Stimulated activated naive CD8-positive, alpha-beta T cell treated with anti-CD3 and anti-CD28 coated beads, Interleukin-15, Interleukin-2, amounts not matched to agents 100 ng/mL and 50 ng/mL, for 24 hours (primary cell): ENCODE results near the gene PDE6C.

ENCODE experiments used
- H3K27ac Mint-ChIP-seq: one replicate; pipeline ENCODE4 v1.8.0; 2021; ENCODE audit warnings: mild to moderate bottlenecking, mixed read lengths
- H3K27me3 Mint-ChIP-seq: one replicate; pipeline ENCODE4 v1.8.0; 2021; ENCODE audit warnings: mixed read lengths
- H3K36me3 Mint-ChIP-seq: one replicate; pipeline ENCODE4 v1.8.0; 2021; ENCODE audit warnings: low read depth, mixed read lengths
- H3K4me1 Mint-ChIP-seq: one replicate; pipeline ENCODE4 v1.8.0; 2021; ENCODE audit warnings: low read depth, mixed read lengths
- H3K4me3 Mint-ChIP-seq: one replicate; pipeline ENCODE4 v1.8.0; 2021; ENCODE audit warnings: mild to moderate bottlenecking, mixed read lengths
- H3K9me3 Mint-ChIP-seq: one replicate; pipeline ENCODE4 v1.8.0; 2021; ENCODE audit warnings: mixed read lengths

PDE6C gene

DNA sequence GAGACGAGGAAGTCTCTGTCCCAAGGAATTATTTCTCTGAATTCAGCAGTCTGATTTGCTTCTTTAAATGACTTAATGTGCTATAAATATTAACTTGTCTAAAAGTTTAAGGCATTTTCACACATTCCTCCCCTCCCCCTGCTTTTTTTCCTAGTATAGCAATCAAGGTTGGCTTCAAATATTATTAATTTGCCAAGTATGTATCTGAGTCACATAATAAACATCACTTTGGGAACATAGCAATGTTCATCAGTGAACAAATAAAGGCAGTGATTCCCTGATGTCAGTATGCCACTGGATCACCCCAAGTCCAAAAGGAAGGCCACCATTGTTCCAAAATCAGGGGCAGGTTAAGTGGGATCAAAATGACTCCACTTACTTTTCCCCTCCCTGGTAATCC lies 40.5 kb downstream of the PDE6C start:
- Mint-ChIP-seq H3K4me1 (no peaks in the 10 kb centered on the region), H3K27me3 (peaks cover 5% of the 10 kb centered on the region), H3K9me3 (no peaks in the 10 kb centered on the region), H3K4me3 (no peak overlapping the region), H3K36me3 (no peaks in the 10 kb centered on the region), H3K27ac (no peak overlapping the region)

DNA sequence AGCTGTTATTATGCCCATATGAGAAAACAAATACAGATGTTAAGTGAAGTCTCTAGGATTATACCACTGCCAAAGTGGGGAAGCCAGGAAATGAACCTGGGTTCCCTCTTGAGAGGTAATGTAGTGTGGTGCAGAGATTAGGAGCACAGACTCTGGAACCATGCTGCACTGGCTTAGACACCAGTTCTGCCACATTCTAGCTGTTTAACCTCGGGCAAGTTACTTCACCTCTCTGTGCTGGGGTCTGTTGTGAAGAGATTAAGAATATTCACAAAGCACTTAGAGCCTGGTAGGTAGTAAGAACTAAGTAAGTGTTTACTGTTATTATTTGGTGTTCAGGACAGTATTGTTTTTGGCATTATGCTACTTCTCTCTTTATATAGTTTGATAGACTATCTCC lies 41.9 kb downstream of the PDE6C start:
- no peaks in the 10 kb centered on the region for H3K4me1 Mint-ChIP-seq
- H3K27me3 Mint-ChIP-seq, result peaks cover 5% of the 10 kb centered on the region
- H3K9me3 Mint-ChIP-seq, result no peaks in the 10 kb centered on the region
- H3K36me3 Mint-ChIP-seq, result peaks cover under 1% of the 10 kb centered on the region
- H3K4me3 Mint-ChIP-seq, result no peak overlapping the region
- H3K27ac Mint-ChIP-seq, result no peak overlapping the region

DNA sequence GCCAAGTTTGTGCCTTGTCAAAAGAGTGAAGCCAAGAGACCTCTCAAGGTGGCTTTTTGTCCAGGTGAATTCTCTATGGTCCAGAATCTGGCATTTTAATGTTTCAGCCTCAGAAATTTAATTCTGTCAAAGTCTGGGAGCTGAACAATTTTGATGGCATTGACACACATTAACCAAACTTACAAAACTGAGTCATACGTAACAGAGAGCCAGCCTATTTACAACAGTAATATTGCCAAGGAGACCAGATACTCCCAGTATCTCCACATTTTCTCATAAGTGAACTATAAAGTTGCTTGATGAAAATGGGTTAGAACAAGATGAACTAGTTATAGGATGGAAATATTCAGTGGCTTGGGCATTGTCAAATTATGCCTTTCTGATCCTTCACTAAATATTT lies 43.8 kb downstream of the PDE6C start:
- no peaks in the 10 kb centered on the region for H3K4me1 Mint-ChIP-seq
- H3K27ac Mint-ChIP-seq, result no peak overlapping the region
- H3K4me3 Mint-ChIP-seq, result no peak overlapping the region
- H3K27me3 Mint-ChIP-seq, result peaks cover 2% of the 10 kb centered on the region
- H3K9me3 Mint-ChIP-seq, result no peaks in the 10 kb centered on the region
- H3K36me3 Mint-ChIP-seq, result peaks cover 17% of the 10 kb centered on the region

DNA sequence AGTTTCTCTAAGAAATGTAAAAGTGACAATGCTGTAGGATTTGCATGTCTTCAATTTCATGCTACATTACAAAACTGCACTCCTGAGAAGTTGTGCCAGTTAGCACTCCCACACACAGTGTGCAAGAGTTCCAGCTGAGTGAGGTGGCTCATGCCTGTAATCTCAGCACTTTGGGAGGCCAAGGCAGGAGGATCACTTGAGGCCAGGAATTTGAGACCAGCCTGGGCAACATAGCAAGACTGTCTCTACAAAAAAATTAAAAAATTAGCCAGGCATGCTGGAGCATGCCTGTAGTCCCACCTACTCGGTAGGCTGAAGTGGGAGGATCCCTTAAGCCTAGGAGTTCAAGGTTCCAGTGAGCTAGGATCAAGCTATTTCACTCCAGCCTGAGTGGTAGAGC lies 45.4 kb downstream of the PDE6C start:
- Mint-ChIP-seq H3K4me1 (no peaks in the 10 kb centered on the region), H3K36me3 (peaks cover 19% of the 10 kb centered on the region), H3K9me3 (no peaks in the 10 kb centered on the region), H3K27me3 (no peaks in the 10 kb centered on the region), H3K4me3 (no peak overlapping the region), H3K27ac (no peak overlapping the region)

DNA sequence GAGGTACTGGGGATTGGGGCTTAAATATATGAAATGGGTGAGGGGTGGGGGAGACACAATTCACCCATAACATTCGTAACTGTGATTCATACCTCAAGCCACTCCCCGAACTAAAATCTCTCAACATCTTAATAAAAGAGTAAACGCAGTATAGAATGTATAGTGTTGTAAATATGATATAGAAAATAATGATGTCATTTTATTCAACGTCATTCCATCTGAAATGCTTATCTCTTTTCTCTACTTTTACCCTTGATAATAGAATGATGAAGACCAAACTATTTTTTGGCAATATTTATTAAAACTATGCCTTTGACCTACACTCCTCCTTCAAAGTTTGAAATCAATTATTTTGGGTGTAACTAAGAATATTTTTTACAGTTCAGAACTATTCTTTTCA lies 53.7 kb downstream of the PDE6C start:
- Mint-ChIP-seq H3K4me1 (no peaks in the 10 kb centered on the region), H3K36me3 (peaks cover 49% of the 10 kb centered on the region), H3K4me3 (no peak overlapping the region), H3K27ac (no peak overlapping the region), H3K9me3 (no peaks in the 10 kb centered on the region), H3K27me3 (no peaks in the 10 kb centered on the region)

DNA sequence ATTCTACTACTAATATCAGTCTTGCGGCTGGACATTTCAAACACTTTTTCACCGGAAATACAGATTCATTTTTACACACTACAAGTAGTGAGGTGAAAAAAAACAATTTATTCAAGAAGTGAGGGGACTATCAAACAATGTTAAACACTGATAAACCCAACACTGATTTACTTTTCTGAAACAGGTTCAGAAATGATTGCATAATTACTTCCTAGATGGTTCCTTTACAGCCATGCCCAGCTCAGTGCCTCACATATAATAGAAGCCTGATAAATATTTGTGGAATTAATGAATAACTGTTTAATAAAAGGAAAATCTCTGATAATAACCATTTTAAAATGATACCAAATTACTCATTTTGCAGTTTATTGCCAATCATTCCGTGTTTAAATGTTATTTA lies 55.5 kb downstream of the PDE6C start:
- Mint-ChIP-seq H3K27me3 (no peaks in the 10 kb centered on the region), H3K4me3 (no peak overlapping the region), H3K9me3 (no peaks in the 10 kb centered on the region), H3K27ac (no peak overlapping the region), H3K4me1 (no peaks in the 10 kb centered on the region), H3K36me3 (peaks cover 51% of the 10 kb centered on the region)

DNA sequence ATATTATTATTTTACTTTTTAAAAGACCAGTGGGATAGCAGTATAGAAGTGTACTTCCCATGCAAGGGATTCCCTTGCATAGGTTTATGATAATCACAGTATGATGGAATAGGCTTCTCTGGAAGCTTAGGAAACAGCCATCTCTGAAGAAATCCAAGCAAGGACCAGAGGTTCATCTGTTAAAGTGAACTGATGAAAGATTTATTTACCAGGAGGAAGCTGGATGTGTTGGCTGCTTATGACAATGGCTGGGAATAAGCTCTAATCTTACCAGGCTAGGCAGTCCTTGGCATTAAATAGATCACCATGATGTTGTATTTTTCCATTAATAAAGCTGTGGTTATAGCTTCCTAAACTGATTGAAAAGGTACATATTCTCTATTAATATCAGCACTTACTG lies 58.0 kb downstream of the PDE6C start:
- no peak overlapping the region for H3K27ac Mint-ChIP-seq
- H3K4me3 Mint-ChIP-seq, result no peak overlapping the region
- no peaks in the 10 kb centered on the region for H3K27me3 Mint-ChIP-seq
- no peaks in the 10 kb centered on the region for H3K4me1 Mint-ChIP-seq
- H3K36me3 Mint-ChIP-seq, result peaks cover 61% of the 10 kb centered on the region
- H3K9me3 Mint-ChIP-seq, result no peaks in the 10 kb centered on the region

DNA sequence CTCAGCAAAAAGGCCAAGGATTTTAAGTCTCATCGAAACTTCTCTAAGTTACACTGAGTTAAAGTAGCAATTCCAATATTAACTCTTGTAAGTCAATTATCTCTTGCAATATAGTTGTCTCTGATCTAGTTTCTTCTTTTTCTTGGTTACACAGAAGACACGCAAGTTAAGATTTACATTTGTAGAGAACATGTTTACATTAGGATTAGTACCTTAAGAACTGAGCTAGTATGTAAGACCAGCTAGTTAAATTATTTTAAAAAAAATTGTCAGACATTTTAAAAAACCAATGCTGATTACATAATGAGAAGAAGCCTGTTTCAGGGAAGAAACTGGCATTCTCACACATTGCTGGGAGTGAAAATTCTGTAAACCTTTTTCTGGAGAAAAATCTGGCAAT lies 58.7 kb downstream of the PDE6C start:
- no peak overlapping the region for H3K4me3 Mint-ChIP-seq
- H3K36me3 Mint-ChIP-seq, result peaks cover 65% of the 10 kb centered on the region
- no peaks in the 10 kb centered on the region for H3K9me3 Mint-ChIP-seq
- no peaks in the 10 kb centered on the region for H3K4me1 Mint-ChIP-seq
- no peaks in the 10 kb centered on the region for H3K27me3 Mint-ChIP-seq
- H3K27ac Mint-ChIP-seq, result no peak overlapping the region

DNA sequence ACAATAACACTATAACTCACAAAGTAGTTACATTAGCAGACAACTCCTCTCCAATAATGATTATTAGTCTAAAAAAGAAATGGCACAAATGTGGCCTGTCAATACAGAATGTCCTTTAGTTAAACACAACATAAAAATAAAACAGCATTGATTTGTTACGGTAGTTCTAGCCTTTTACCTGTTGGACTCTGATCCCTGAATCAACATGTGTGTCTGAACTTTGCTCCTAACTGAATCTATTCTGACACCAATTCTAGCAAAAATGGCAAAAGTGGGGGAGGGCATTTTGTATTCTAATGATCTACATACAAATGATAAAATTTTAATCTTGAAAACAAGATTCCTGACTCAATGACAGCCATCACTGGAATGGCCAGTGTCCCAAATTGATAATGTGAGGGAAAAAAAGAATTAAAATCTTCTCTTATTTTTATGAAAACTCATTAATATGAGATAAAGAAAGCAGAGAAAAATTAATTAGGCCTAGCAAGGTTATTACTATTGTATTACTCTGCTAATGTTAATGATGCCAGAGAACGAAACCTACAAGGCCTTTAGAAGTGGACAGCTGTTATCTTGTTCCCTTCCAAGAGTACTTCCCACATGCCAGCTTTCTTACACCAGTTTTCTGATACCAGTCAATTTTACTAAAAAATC lies 59.8 kb downstream of the PDE6C start:
- Mint-ChIP-seq H3K36me3 (peaks cover 66% of the 10 kb centered on the region), H3K9me3 (no peaks in the 10 kb centered on the region), H3K4me3 (no peak overlapping the region), H3K27ac (no peak overlapping the region), H3K4me1 (no peaks in the 10 kb centered on the region), H3K27me3 (no peaks in the 10 kb centered on the region)

DNA sequence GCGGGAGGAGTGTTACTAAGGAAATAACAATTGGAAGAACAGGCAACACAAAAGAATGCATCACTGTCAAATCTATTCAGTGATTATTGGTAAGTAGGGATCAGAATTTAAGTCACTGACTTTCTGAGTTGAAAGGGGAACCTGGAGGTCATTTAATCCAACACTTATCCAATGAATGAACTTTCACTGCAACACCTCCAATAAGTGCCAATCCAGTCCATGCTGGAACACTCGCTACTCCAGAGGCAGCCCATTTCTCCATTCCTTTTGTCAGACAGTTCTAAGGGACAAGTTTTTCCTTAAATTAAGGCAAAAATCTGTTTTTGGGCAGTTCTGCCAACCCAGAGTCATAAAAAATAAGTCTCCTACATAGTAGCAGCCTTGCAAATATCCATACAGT lies 60.6 kb downstream of the PDE6C start:
- no peaks in the 10 kb centered on the region for H3K27me3 Mint-ChIP-seq
- H3K4me3 Mint-ChIP-seq, result no peak overlapping the region
- H3K4me1 Mint-ChIP-seq, result no peaks in the 10 kb centered on the region
- peaks cover 66% of the 10 kb centered on the region for H3K36me3 Mint-ChIP-seq
- H3K9me3 Mint-ChIP-seq, result no peaks in the 10 kb centered on the region
- no peak overlapping the region for H3K27ac Mint-ChIP-seq

DNA sequence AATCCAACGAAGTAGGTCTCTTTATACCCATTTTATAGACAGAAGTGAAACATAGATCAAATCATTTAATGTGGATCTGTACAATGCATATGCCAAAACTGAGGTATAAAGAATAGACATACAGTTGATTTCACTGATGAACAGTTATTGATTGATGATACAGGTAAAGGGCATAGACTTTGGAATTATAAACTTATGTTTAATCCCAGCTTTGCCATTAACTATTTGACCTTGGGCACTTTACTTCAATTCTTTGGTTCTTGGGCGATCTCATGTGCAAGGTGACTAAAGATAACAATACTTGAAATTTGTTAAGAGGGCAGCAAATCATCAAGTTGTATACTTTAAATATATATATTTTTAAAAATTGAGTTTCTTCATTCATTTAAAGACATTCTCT lies 61.5 kb downstream of the PDE6C start:
- H3K9me3 Mint-ChIP-seq, result no peaks in the 10 kb centered on the region
- H3K36me3 Mint-ChIP-seq, result peaks cover 63% of the 10 kb centered on the region
- H3K27ac Mint-ChIP-seq, result no peak overlapping the region

DNA sequence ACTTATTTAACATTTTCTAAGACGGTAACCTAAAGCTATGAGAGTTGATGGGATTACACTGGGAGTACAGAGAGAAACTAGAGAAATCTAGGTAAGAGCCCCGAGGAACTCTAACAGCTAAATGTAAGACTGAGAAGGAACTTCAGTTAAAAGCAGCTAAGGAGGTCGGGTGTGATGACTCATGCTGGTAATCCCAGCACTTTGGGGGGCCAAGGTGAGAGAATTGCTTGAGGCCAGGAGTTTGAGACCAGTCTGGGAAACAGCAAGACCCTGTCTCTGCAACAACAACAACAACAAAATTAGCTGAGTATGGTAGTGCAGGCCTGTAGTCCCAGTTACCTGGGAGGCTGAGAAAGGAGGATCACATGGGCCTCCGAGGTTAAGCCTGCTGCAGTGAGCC lies 66.0 kb downstream of the PDE6C start:
- H3K36me3 Mint-ChIP-seq, result peaks cover 38% of the 10 kb centered on the region
- no peaks in the 10 kb centered on the region for H3K4me1 Mint-ChIP-seq
- no peaks in the 10 kb centered on the region for H3K9me3 Mint-ChIP-seq
- H3K27ac Mint-ChIP-seq, result no peak overlapping the region
- no peak overlapping the region for H3K4me3 Mint-ChIP-seq
- no peaks in the 10 kb centered on the region for H3K27me3 Mint-ChIP-seq

More for the DNA sequence above, 61.5 kb downstream of the PDE6C start:
- Mint-ChIP-seq H3K4me1 (no peaks in the 10 kb centered on the region), H3K27me3 (no peaks in the 10 kb centered on the region), H3K4me3 (no peak overlapping the region)

DNA sequence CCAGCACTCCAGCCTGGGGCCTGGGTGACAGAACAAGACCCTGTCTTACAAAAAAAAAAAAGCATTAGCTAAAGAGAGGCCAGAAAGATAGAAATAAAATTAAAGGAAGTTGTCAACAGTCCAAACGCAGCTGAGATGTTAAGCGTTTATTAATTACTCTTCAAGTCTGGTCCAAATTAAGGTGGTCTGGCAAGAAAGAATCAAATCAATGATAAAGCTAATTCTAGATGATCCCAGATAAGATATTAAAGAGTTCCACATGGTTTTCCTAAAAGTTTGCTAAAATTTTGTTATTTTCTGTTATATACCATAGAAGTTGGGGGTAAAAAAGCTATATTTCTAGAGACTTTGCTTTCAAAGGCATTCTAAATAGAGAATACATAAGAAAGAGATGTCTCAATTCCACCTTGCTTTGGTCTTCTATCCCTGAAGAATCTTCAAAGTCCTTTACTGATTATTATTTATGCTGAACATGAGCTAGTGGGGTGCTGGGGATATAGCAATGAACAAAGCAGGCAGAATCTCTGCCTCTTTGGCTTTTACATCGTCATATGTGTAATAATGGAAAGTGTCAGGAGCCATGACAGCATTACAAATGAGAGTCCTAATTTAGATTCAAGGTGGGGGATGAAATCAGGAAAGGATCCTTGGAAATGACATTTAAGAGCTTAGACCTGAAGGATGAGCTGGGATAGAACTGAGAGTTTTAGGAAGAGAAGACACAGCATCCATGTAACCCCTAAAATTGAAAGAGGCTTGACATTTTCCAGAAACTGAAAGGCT lies 66.7 kb downstream of the PDE6C start:
- Mint-ChIP-seq H3K4me3 (no peak overlapping the region), H3K27ac (no peak overlapping the region), H3K4me1 (no peaks in the 10 kb centered on the region), H3K9me3 (no peaks in the 10 kb centered on the region), H3K27me3 (no peaks in the 10 kb centered on the region), H3K36me3 (peaks cover 33% of the 10 kb centered on the region)

DNA sequence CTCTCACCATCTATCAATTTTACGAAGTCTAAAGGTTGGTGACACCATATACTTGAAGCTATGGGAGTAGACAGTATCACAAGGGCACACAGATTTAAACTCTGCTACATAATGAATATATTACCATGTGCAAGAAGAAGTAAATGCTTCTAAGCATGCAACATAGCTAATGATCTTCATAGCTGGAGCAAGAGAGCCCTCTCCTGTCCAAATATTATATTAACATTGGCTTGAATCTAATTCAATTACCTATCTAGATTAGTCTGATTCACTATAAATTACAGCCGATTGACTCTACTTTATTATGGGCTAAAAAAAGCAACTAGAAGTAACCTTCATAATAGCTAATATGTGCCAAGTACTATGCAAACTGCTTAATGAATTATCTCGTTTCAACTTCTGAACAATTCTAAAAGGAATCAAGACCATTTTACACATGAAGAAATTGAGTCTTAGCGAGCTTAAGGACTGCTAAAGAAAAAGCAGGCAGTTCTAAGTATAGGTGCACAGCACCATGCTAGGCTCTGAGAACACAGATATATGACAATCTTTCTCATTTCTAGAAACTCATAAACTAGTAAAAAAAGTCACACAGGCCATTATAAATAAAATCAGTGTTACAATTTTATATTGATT lies 68.2 kb downstream of the PDE6C start:
- H3K27me3 Mint-ChIP-seq, result no peaks in the 10 kb centered on the region
- H3K4me3 Mint-ChIP-seq, result no peak overlapping the region
- peaks cover 3% of the 10 kb centered on the region for H3K4me1 Mint-ChIP-seq
- peaks cover 31% of the 10 kb centered on the region for H3K36me3 Mint-ChIP-seq
- no peak overlapping the region for H3K27ac Mint-ChIP-seq
- no peaks in the 10 kb centered on the region for H3K9me3 Mint-ChIP-seq

DNA sequence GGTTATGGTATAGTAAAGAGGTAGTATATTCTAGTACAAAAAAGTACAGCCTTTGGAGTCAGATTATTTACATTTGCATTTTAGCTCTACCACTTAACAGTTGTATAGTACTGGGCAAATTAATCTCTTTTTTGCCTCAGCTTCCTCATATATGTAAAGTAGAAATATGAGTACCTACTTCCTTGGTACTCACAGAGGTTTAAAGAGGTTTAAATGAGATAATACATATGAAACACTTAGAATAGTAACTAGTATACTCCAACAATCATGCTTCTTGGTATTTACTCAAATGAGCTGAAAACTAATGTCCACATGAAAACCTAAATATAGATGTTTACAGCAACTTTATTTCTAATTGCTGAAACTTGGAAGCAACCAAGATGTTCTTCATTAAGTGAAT lies 75.4 kb downstream of the PDE6C start:
- H3K4me3 Mint-ChIP-seq, result no peak overlapping the region
- no peak overlapping the region for H3K27ac Mint-ChIP-seq
- peaks cover 49% of the 10 kb centered on the region for H3K36me3 Mint-ChIP-seq
- peaks cover 3% of the 10 kb centered on the region for H3K4me1 Mint-ChIP-seq
- H3K27me3 Mint-ChIP-seq, result no peaks in the 10 kb centered on the region
- no peaks in the 10 kb centered on the region for H3K9me3 Mint-ChIP-seq
